HEK293 (cell line): Measurements from ENCODE around the gene SULT2B1.

Experiments
- CTCF ChIA-PET: fragments of 350-600 bp; formaldehyde crosslinking; extraction: SDS; loops from one replicate; lab custom pipeline; 2021; ENCODE audit warnings: antibody characterized with exemption; lab: Yijun Ruan, JAX
- POLR2A ChIA-PET: fragments of 300-600 bp; formaldehyde crosslinking; extraction: SDS; loops from one replicate; lab custom pipeline; 2020; ENCODE audit warnings: antibody characterized with exemption, inconsistent platforms; lab: Yijun Ruan, JAX
- H3K27ac ChIP-seq: fragments of 200-500 bp; sonication (Bioruptor generic); 2 replicates; pipeline ENCODE4 v1.5.1; 2014; ENCODE audit warnings: low read depth, low read length, control low read depth, inconsistent platforms; ENCODE audit errors: extremely low read depth
- H3K36me3 ChIP-seq, 2 experiments: fragments of 200-500 bp in 1 of 2; sonication (Bioruptor generic) in 1 of 2; 1 replicate in 1 of 2; 2 replicates in 1 of 2; pipeline ENCODE4 v1.5.1; 2014 to 2017; ENCODE audit warnings: inconsistent platforms in 2 of 2, low read length in 2 of 2; ENCODE audit not compliant: control insufficient read depth in 2 of 2, insufficient read depth in 1 of 2
- H3K4me1 ChIP-seq: fragments of 200-500 bp; sonication (Bioruptor generic); 2 replicates; pipeline ENCODE4 v1.5.1; 2014; ENCODE audit warnings: mild to moderate bottlenecking, low read length, inconsistent platforms; ENCODE audit not compliant: control insufficient read depth, insufficient read depth
- H3K4me3 ChIP-seq: 2 replicates; pipeline ENCODE4 v1.5.1; 2011; ENCODE audit warnings: low read depth, mild to moderate bottlenecking, control low read depth, low read length, moderate library complexity
- H3K9me3 ChIP-seq: fragments of 200-500 bp; sonication (Bioruptor generic); 2 replicates; pipeline ENCODE4 v1.5.1; 2014; ENCODE audit warnings: low read depth, low read length, inconsistent platforms; ENCODE audit not compliant: control insufficient read depth, insufficient read depth
- KLF1 ChIP-seq: fragments of 450-650 bp; formaldehyde crosslinking; IDR thresholded peaks from 2 replicates; pipeline ENCODE4 v1.5.1; 2016; ENCODE audit warnings: missing biosample characterization, missing genetic modification characterization
- KLF16 ChIP-seq: fragments of 450-650 bp; formaldehyde crosslinking; IDR thresholded peaks from 2 replicates; pipeline ENCODE4 v1.5.1; 2017; ENCODE audit warnings: missing biosample characterization, missing genetic modification characterization
- KLF8 ChIP-seq: fragments of 450-650 bp; formaldehyde crosslinking; IDR thresholded peaks from 2 replicates; pipeline ENCODE4 v1.5.1; 2016; ENCODE audit warnings: missing biosample characterization, missing genetic modification characterization
- KLF9 ChIP-seq: fragments of 450-650 bp; formaldehyde crosslinking; IDR thresholded peaks from 2 replicates; pipeline ENCODE4 v1.5.1; 2016; ENCODE audit warnings: missing biosample characterization, missing genetic modification characterization, low read depth
- MYNN ChIP-seq: fragments of 450-650 bp; formaldehyde crosslinking; IDR thresholded peaks from 2 replicates; pipeline ENCODE4 v1.5.1; 2016; ENCODE audit warnings: missing biosample characterization, missing genetic modification characterization, borderline replicate concordance
- OVOL3 ChIP-seq: fragments of 450-650 bp; formaldehyde crosslinking; IDR thresholded peaks from 2 replicates; pipeline ENCODE4 v1.5.1; 2016; ENCODE audit warnings: missing biosample characterization, missing genetic modification characterization
- SP2 ChIP-seq: fragments of 450-650 bp; formaldehyde crosslinking; IDR thresholded peaks from 2 replicates; pipeline ENCODE4 v1.5.1; 2016; ENCODE audit warnings: missing biosample characterization, missing genetic modification characterization
- SP3 ChIP-seq: fragments of 450-650 bp; formaldehyde crosslinking; IDR thresholded peaks from 2 replicates; pipeline ENCODE4 v1.5.1; 2016; ENCODE audit warnings: missing biosample characterization, missing genetic modification characterization
- ZBTB21 ChIP-seq: fragments of 450-650 bp; formaldehyde crosslinking; IDR thresholded peaks from 2 replicates; pipeline ENCODE4 v1.5.1; 2017; ENCODE audit warnings: missing biosample characterization, missing genetic modification characterization
- ZNF302 ChIP-seq: fragments of 450-650 bp; formaldehyde crosslinking; IDR thresholded peaks from 2 replicates; pipeline ENCODE4 v1.5.1; 2016; ENCODE audit warnings: missing biosample characterization, missing genetic modification characterization, low read depth
- ZNF341 ChIP-seq: fragments of 450-650 bp; formaldehyde crosslinking; IDR thresholded peaks from 2 replicates; pipeline ENCODE4; 2016; ENCODE audit warnings: low read depth, missing biosample characterization, missing genetic modification characterization
- ZNF416 ChIP-seq: fragments of 450-650 bp; formaldehyde crosslinking; IDR thresholded peaks from 2 replicates; pipeline ENCODE4 v1.5.1; 2016; ENCODE audit warnings: missing biosample characterization, missing genetic modification characterization
- ZNF48 ChIP-seq: fragments of 450-650 bp; formaldehyde crosslinking; IDR thresholded peaks from 2 replicates; pipeline ENCODE4 v1.5.1; 2016; ENCODE audit warnings: missing biosample characterization, missing genetic modification characterization
- ZNF530 ChIP-seq: fragments of 450-650 bp; formaldehyde crosslinking; IDR thresholded peaks from 2 replicates; pipeline ENCODE4 v1.5.1; 2016; ENCODE audit warnings: low read depth, missing biosample characterization, missing genetic modification characterization
- ZNF629 ChIP-seq: fragments of 450-650 bp; formaldehyde crosslinking; IDR thresholded peaks from 2 replicates; pipeline ENCODE4 v1.5.1; 2017; ENCODE audit warnings: missing biosample characterization, missing genetic modification characterization
- ZNF701 ChIP-seq: fragments of 450-650 bp; formaldehyde crosslinking; IDR thresholded peaks from 2 replicates; pipeline ENCODE4 v1.5.1; 2016; ENCODE audit warnings: missing biosample characterization, missing genetic modification characterization
- ZNF707 ChIP-seq: fragments of 450-650 bp; formaldehyde crosslinking; IDR thresholded peaks from 2 replicates; pipeline ENCODE4 v1.5.1; 2016; ENCODE audit warnings: missing biosample characterization, missing genetic modification characterization
- ZNF747 ChIP-seq: fragments of 450-650 bp; formaldehyde crosslinking; IDR thresholded peaks from 2 replicates; pipeline ENCODE4 v1.5.1; 2016; ENCODE audit warnings: missing biosample characterization, missing genetic modification characterization
- ZNF776 ChIP-seq: fragments of 450-650 bp; formaldehyde crosslinking; IDR thresholded peaks from 2 replicates; pipeline ENCODE4 v1.5.0; 2017; ENCODE audit warnings: missing biosample characterization, missing genetic modification characterization, borderline replicate concordance
- ZNF843 ChIP-seq: fragments of 450-650 bp; formaldehyde crosslinking; IDR thresholded peaks from 2 replicates; pipeline ENCODE4 v1.5.1; 2016; ENCODE audit warnings: missing biosample characterization, missing genetic modification characterization
- TF ChIP-seq, protein P1 (sequence below): fragments of 450-650 bp; formaldehyde crosslinking; IDR thresholded peaks from 2 replicates; pipeline ENCODE4 v1.5.0; 2017; ENCODE audit warnings: missing biosample characterization, missing genetic modification characterization, borderline replicate concordance
- TF ChIP-seq, protein P2 (sequence below): fragments of 450-650 bp; formaldehyde crosslinking; IDR thresholded peaks from 2 replicates; pipeline ENCODE4 v1.5.1; 2016; ENCODE audit warnings: missing biosample characterization, missing genetic modification characterization
- TF ChIP-seq, protein P3 (sequence below): fragments of 450-650 bp; formaldehyde crosslinking; IDR thresholded peaks from 2 replicates; pipeline ENCODE4 v1.5.1; 2017; ENCODE audit warnings: missing biosample characterization, missing genetic modification characterization
- TF ChIP-seq, protein P4 (sequence below): fragments of 450-650 bp; formaldehyde crosslinking; IDR thresholded peaks from 2 replicates; pipeline ENCODE4 v1.5.1; 2016; ENCODE audit warnings: missing biosample characterization, missing genetic modification characterization
- TF ChIP-seq, protein P5 (sequence below): fragments of 450-650 bp; formaldehyde crosslinking; IDR thresholded peaks from 2 replicates; pipeline ENCODE4 v1.5.1; 2016; ENCODE audit warnings: missing biosample characterization, missing genetic modification characterization, low read depth
- TF ChIP-seq, protein P6 (sequence below): fragments of 450-650 bp; formaldehyde crosslinking; IDR thresholded peaks from 2 replicates; pipeline ENCODE4 v1.5.1; 2016; ENCODE audit warnings: missing biosample characterization, missing genetic modification characterization

Gene SULT2B1

DNA sequence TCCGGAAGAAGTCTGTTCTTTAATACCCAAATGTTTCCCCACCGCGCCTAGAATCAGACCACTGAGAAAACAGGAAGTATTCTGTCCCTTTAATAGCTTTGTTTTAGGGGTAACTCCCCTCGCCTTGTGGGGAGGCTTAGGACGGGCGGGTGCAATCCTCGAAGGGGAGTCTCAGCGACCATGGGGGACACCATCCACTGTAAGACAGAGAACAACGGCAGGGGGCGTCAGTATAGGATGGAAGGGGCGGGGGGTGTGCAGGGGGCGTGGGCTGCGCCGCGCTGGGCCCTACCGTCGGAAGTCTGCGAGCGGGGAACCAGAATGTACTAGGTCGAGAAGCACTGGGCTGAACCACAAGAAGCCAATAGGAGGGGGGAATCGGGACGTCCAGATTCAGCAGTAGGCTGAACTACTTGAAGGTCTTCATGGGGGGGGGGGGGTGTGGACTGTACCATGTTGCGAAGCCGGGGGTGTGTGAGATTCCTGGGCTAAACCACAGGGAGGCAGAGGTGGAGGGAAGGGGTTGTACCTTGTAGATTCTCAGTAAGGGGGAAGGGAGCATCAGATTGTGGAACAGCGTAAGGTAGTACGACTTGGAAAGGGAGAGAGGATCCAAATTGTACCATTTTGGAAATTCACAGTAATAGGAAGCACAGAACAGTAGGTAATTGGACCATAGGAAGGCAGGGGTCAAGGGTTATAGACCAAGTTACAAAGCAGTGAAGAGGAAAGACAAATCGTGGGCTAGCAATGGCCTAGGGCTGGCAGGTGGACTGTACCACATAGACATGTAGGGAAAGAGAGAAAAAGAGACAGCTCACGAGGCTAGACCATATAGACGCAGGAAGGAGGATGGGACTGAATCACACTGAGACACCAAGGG, 86.2 kb downstream of the SULT2B1 start (continued):
- TF ChIP-seq, protein P1, sequence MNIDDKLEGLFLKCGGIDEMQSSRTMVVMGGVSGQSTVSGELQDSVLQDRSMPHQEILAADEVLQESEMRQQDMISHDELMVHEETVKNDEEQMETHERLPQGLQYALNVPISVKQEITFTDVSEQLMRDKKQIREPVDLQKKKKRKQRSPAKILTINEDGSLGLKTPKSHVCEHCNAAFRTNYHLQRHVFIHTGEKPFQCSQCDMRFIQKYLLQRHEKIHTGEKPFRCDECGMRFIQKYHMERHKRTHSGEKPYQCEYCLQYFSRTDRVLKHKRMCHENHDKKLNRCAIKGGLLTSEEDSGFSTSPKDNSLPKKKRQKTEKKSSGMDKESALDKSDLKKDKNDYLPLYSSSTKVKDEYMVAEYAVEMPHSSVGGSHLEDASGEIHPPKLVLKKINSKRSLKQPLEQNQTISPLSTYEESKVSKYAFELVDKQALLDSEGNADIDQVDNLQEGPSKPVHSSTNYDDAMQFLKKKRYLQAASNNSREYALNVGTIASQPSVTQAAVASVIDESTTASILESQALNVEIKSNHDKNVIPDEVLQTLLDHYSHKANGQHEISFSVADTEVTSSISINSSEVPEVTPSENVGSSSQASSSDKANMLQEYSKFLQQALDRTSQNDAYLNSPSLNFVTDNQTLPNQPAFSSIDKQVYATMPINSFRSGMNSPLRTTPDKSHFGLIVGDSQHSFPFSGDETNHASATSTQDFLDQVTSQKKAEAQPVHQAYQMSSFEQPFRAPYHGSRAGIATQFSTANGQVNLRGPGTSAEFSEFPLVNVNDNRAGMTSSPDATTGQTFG (tag by site-specific recombination): no peak; the same call in 1 of the 2 replicates
- TF ChIP-seq OVOL3 (tag by site-specific recombination) (no peak), KLF16 (tag by site-specific recombination) (no peak; the same call in 1 of the 2 replicates), ZNF48 (tag by site-specific recombination) (no peak), ZNF747 (tag by site-specific recombination) (0 out of 2 replicates have a peak, but pooled peaks have one; percentile 21), ZNF341 (peak; percentile 43)
- TF ChIP-seq, protein P2, sequence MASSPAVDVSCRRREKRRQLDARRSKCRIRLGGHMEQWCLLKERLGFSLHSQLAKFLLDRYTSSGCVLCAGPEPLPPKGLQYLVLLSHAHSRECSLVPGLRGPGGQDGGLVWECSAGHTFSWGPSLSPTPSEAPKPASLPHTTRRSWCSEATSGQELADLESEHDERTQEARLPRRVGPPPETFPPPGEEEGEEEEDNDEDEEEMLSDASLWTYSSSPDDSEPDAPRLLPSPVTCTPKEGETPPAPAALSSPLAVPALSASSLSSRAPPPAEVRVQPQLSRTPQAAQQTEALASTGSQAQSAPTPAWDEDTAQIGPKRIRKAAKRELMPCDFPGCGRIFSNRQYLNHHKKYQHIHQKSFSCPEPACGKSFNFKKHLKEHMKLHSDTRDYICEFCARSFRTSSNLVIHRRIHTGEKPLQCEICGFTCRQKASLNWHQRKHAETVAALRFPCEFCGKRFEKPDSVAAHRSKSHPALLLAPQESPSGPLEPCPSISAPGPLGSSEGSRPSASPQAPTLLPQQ (tag by site-specific recombination): peak; percentile 91; the same call in 1 of the 2 replicates

DNA sequence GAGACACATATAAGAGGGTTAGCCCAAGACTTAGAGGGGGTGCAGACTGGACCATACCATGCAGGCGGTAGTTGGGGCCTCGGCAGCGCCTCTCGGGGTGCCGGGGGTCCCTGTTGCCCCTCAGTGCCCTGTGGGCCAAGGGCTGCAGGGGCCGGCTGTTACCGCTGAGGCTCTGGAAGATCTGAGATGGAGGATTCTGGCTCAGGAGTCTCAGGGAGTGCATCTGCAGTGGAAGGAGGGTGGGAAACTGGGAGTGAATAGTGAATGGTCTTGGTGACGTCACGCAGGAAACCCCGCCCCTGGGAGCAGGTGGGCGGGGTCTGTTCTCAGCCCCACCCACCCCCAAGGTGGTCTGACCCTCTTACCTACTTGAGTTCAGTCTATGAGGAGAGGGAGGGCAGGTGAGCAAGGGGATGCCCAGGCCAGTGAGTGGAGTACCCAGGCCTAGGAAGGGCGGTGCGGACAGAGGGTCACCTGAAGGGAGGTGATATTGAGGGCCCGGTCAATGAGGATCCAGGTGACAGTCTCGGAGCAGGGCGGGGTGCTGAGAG, 86.9 kb downstream of the SULT2B1 start:
- peaks cover 20% of the 10 kb centered on the region for H3K4me1 ChIP-seq
- 0 out of 2 replicates have a peak overlapping the region, but pooled peaks have one; percentile 11 for H3K27ac ChIP-seq
- POLR2A ChIA-PET: interaction anchor here (0.6 to 1.1 kb wide), 2 partner anchors 15 to 150 kb away, joined by 3 to 7 read pairs; no protein-coding TSS in a partner anchor
- H3K9me3 ChIP-seq: no peaks in the 10 kb centered on the region
- TF ChIP-seq ZNF416 (tag by site-specific recombination) (no peak), SP3 (tag by site-specific recombination) (peak; percentile 47; the same call in 1 of the 2 replicates), KLF8 (tag by site-specific recombination) (peak; percentile 49; the same call in 1 of the 2 replicates), ZBTB21 (tag by site-specific recombination) (peak; percentile 22; the same call in 1 of the 2 replicates), KLF9 (peak; percentile 64), ZNF701 (no peak), ZNF776 (tag by site-specific recombination) (no peak), ZNF629 (tag by site-specific recombination) (peak; percentile 68), KLF1 (tag by site-specific recombination) (peak; percentile 79), ZNF530 (tag by site-specific recombination) (no peak), ZNF302 (tag by site-specific recombination) (no peak), ZNF707 (tag by site-specific recombination) (no peak), MYNN (tag by site-specific recombination) (no peak), SP2 (peak; percentile 55), ZNF843 (no peak)
- TF ChIP-seq, protein P3, sequence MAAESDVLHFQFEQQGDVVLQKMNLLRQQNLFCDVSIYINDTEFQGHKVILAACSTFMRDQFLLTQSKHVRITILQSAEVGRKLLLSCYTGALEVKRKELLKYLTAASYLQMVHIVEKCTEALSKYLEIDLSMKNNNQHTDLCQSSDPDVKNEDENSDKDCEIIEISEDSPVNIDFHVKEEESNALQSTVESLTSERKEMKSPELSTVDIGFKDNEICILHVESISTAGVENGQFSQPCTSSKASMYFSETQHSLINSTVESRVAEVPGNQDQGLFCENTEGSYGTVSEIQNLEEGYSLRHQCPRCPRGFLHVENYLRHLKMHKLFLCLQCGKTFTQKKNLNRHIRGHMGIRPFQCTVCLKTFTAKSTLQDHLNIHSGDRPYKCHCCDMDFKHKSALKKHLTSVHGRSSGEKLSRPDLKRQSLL (tag by site-specific recombination): no peak
- TF ChIP-seq, protein P4, sequence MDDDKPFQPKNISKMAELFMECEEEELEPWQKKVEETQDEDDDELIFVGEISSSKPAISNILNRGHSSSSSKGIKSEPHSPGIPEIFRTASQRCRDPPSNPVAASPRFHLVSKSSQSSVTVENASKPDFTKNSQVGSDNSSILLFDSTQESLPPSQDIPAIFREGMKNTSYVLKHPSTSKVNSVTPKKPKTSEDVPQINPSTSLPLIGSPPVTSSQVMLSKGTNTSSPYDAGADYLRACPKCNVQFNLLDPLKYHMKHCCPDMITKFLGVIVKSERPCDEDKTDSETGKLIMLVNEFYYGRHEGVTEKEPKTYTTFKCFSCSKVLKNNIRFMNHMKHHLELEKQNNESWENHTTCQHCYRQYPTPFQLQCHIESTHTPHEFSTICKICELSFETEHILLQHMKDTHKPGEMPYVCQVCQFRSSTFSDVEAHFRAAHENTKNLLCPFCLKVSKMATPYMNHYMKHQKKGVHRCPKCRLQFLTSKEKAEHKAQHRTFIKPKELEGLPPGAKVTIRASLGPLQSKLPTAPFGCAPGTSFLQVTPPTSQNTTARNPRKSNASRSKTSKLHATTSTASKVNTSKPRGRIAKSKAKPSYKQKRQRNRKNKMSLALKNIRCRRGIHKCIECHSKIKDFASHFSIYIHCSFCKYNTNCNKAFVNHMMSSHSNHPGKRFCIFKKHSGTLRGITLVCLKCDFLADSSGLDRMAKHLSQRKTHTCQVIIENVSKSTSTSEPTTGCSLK (tag by site-specific recombination): no peak
- TF ChIP-seq, protein P5, sequence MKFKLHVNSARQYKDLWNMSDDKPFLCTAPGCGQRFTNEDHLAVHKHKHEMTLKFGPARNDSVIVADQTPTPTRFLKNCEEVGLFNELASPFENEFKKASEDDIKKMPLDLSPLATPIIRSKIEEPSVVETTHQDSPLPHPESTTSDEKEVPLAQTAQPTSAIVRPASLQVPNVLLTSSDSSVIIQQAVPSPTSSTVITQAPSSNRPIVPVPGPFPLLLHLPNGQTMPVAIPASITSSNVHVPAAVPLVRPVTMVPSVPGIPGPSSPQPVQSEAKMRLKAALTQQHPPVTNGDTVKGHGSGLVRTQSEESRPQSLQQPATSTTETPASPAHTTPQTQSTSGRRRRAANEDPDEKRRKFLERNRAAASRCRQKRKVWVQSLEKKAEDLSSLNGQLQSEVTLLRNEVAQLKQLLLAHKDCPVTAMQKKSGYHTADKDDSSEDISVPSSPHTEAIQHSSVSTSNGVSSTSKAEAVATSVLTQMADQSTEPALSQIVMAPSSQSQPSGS: peak; percentile 88
- TF ChIP-seq, protein P6, sequence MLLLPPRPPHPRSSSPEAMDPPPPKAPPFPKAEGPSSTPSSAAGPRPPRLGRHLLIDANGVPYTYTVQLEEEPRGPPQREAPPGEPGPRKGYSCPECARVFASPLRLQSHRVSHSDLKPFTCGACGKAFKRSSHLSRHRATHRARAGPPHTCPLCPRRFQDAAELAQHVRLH (tag by site-specific recombination): no peak
- TF ChIP-seq, all 188 proteins: peak for 8
- H3K4me3 ChIP-seq: no peak overlapping the region
- no peaks in the 10 kb centered on the region for H3K36me3 ChIP-seq
- CTCF ChIA-PET: interaction anchor here (0.7 kb wide), 1 partner anchor 11 kb away, joined by 3 read pairs; no protein-coding TSS in a partner anchor
